Stimulated activated memory B cell treated with anti-CD40 and anti-IgM and Interleukin-4, amounts not matched to agents 10 μg/mL and 1 μg/mL and 100 μg/mL, for 72 hours (primary cell): ENCODE measurements around the gene PILRA.
"Not testable (repeated sequence)": the region's sequence is repeated elsewhere in the genome, so short reads cannot be mapped to it uniquely, and the experiment has no call there.

Experiments
- ATAC-seq: fragments of 150-1000 bp; cut with Tn5 transposase; 2 replicates; pipeline ENCODE4 v1.10.0; 2021
- H3K27ac Mint-ChIP-seq: one replicate; pipeline ENCODE4 v1.8.0; 2022; ENCODE audit warnings: mild to moderate bottlenecking, mixed read lengths
- H3K27me3 Mint-ChIP-seq: one replicate; pipeline ENCODE4 v1.8.0; 2022; ENCODE audit warnings: mixed read lengths
- H3K36me3 Mint-ChIP-seq: one replicate; pipeline ENCODE4 v1.8.0; 2022; ENCODE audit warnings: mixed read lengths
- H3K4me1 Mint-ChIP-seq: one replicate; pipeline ENCODE4 v1.8.0; 2022; ENCODE audit warnings: mixed read lengths
- H3K4me3 Mint-ChIP-seq: one replicate; pipeline ENCODE4 v1.8.0; 2022; ENCODE audit warnings: mild to moderate bottlenecking, moderate library complexity, mixed read lengths
- H3K9me3 Mint-ChIP-seq: one replicate; pipeline ENCODE4 v1.8.0; 2022; ENCODE audit warnings: mixed read lengths

PILRA gene

GRCh38 chr7:100429637-100430492 is 56.6 kb downstream of the PILRA start, which contains the start of gene MEPCE:
Gene MEPCE, plus strand, starts transcription at chr7:100429831. Its CDS starts 188 bp downstream, at chr7:100430019.
- no peaks in the 10 kb centered on the region for H3K27me3 Mint-ChIP-seq
- H3K36me3 Mint-ChIP-seq = peaks cover 25% of the 10 kb centered on the region
- peak; percentile 71 for ATAC-seq
- no peaks in the 10 kb centered on the region for H3K9me3 Mint-ChIP-seq
- peaks cover 43% of the 10 kb centered on the region for H3K4me1 Mint-ChIP-seq
- H3K27ac Mint-ChIP-seq = peak within 1 kb of the TSS; percentile 93
- peak within 1 kb of the TSS; percentile 96 for H3K4me3 Mint-ChIP-seq

- peak overlapping the region; percentile 82 for H3K4me3 Mint-ChIP-seq
- H3K4me1 Mint-ChIP-seq = peaks cover 50% of the 10 kb centered on the region
- no peaks in the 10 kb centered on the region for H3K27me3 Mint-ChIP-seq
- H3K27ac Mint-ChIP-seq = peak overlapping the region; percentile 93
- H3K9me3 Mint-ChIP-seq = no peaks in the 10 kb centered on the region
- ATAC-seq = no peak
- peaks cover 31% of the 10 kb centered on the region for H3K36me3 Mint-ChIP-seq
Observed at GRCh38 chr7:100430493-100431285, 57.4 kb downstream of the PILRA start.

GRCh38 chr7:100431286-100431735 is 58.0 kb downstream of the PILRA start:
- Mint-ChIP-seq H3K27me3 (no peaks in the 10 kb centered on the region), H3K9me3 (no peaks in the 10 kb centered on the region), H3K4me3 (peak overlapping the region; percentile 34), H3K36me3 (peaks cover 34% of the 10 kb centered on the region), H3K4me1 (peaks cover 50% of the 10 kb centered on the region), H3K27ac (peak overlapping the region; percentile 93)
- ATAC-seq = no peak

- H3K4me1 Mint-ChIP-seq = peaks cover 50% of the 10 kb centered on the region
- no peak for ATAC-seq
- H3K36me3 Mint-ChIP-seq = peaks cover 37% of the 10 kb centered on the region
- H3K27ac Mint-ChIP-seq = peak overlapping the region; percentile 85
- H3K27me3 Mint-ChIP-seq = no peaks in the 10 kb centered on the region
- no peaks in the 10 kb centered on the region for H3K9me3 Mint-ChIP-seq
- peak overlapping the region; percentile 34 for H3K4me3 Mint-ChIP-seq
Observed at GRCh38 chr7:100432053-100432452, 58.8 kb downstream of the PILRA start.

- Mint-ChIP-seq H3K36me3 (peaks cover 37% of the 10 kb centered on the region), H3K4me3 (no peak overlapping the region), H3K27ac (peak overlapping the region; percentile 85), H3K4me1 (peaks cover 50% of the 10 kb centered on the region), H3K9me3 (no peaks in the 10 kb centered on the region), H3K27me3 (no peaks in the 10 kb centered on the region)
- ATAC-seq = no peak
Observed at GRCh38 chr7:100432621-100433275, 59.5 kb downstream of the PILRA start.

- Mint-ChIP-seq H3K4me3 (no peak overlapping the region), H3K9me3 (no peaks in the 10 kb centered on the region), H3K4me1 (peaks cover 50% of the 10 kb centered on the region), H3K27me3 (no peaks in the 10 kb centered on the region), H3K36me3 (peaks cover 37% of the 10 kb centered on the region), H3K27ac (peak overlapping the region; percentile 85)
- ATAC-seq = no peak
Observed at GRCh38 chr7:100433276-100433591, 59.9 kb downstream of the PILRA start.

- H3K27ac Mint-ChIP-seq = peak overlapping the region; percentile 85
- peak overlapping the region; percentile 87 for H3K4me3 Mint-ChIP-seq
- no peaks in the 10 kb centered on the region for H3K9me3 Mint-ChIP-seq
- H3K27me3 Mint-ChIP-seq = no peaks in the 10 kb centered on the region
- peaks cover 37% of the 10 kb centered on the region for H3K36me3 Mint-ChIP-seq
- no peak for ATAC-seq
- H3K4me1 Mint-ChIP-seq = peaks cover 50% of the 10 kb centered on the region
Observed at GRCh38 chr7:100433592-100434296, 60.5 kb downstream of the PILRA start.

GRCh38 chr7:100434297-100435144 is 61.2 kb downstream of the PILRA start:
- H3K4me3 Mint-ChIP-seq = peak overlapping the region; percentile 87
- no peak for ATAC-seq
- H3K4me1 Mint-ChIP-seq = peaks cover 50% of the 10 kb centered on the region
- H3K9me3 Mint-ChIP-seq = no peaks in the 10 kb centered on the region
- no peaks in the 10 kb centered on the region for H3K27me3 Mint-ChIP-seq
- peaks cover 34% of the 10 kb centered on the region for H3K36me3 Mint-ChIP-seq
- H3K27ac Mint-ChIP-seq = peak overlapping the region; percentile 85

GRCh38 chr7:100435401-100436304 is 62.4 kb downstream of the PILRA start:
- H3K4me1 Mint-ChIP-seq = peaks cover 47% of the 10 kb centered on the region

GRCh38 chr7:100437150-100438100 is 64.1 kb downstream of the PILRA start:
- no peak for ATAC-seq
- Mint-ChIP-seq H3K9me3 (no peaks in the 10 kb centered on the region), H3K27ac (peak overlapping the region; percentile 85), H3K27me3 (no peaks in the 10 kb centered on the region), H3K4me3 (peak overlapping the region; percentile 85), H3K36me3 (peaks cover 30% of the 10 kb centered on the region), H3K4me1 (peaks cover 31% of the 10 kb centered on the region)

More at GRCh38 chr7:100435401-100436304, 62.4 kb downstream of the PILRA start:
- Mint-ChIP-seq H3K27me3 (no peaks in the 10 kb centered on the region), H3K36me3 (peaks cover 30% of the 10 kb centered on the region), H3K4me3 (peak overlapping the region; percentile 87), H3K9me3 (no peaks in the 10 kb centered on the region), H3K27ac (peak overlapping the region; percentile 85)
- ATAC-seq = peak; percentile 61

GRCh38 chr7:100438172-100438571 is 64.9 kb downstream of the PILRA start:
- Mint-ChIP-seq H3K27me3 (no peaks in the 10 kb centered on the region), H3K27ac (no peak overlapping the region), H3K9me3 (no peaks in the 10 kb centered on the region), H3K4me1 (peaks cover 24% of the 10 kb centered on the region), H3K36me3 (peaks cover 29% of the 10 kb centered on the region), H3K4me3 (peak overlapping the region; percentile 30)
- no peak for ATAC-seq

- H3K9me3 Mint-ChIP-seq, H3K4me3 Mint-ChIP-seq, H3K27ac Mint-ChIP-seq, ATAC-seq, H3K27me3 Mint-ChIP-seq: not testable (repeated sequence)
- Mint-ChIP-seq H3K4me1 (peaks cover 18% of the 10 kb centered on the region), H3K36me3 (peaks cover 24% of the 10 kb centered on the region)
Observed at GRCh38 chr7:100438731-100439130, 65.4 kb downstream of the PILRA start.
